Liver (tissue), 3 donors: ENCODE data around the gene HSD17B12.

ENCODE experiments used
- FOXA2 ChIP-seq: IDR thresholded peaks from 2 replicates; pipeline ENCODE4 v1.6.1; 2016; ENCODE audit warnings: antibody characterized with exemption
- GABPA ChIP-seq, 2 donors: IDR thresholded peaks in 1 of 2; conservative IDR thresholded peaks in 1 of 2; 2 replicates each; pipeline ENCODE4 v1.6.1; 2016; ENCODE audit warnings: antibody characterized with exemption in 2 of 2, mild to moderate bottlenecking in 1 of 2, moderate library complexity in 1 of 2
- RXRA ChIP-seq, 2 donors: IDR thresholded peaks; 2 replicates each; pipeline ENCODE4 v1.6.1; 2017 to 2018; ENCODE audit warnings: antibody characterized with exemption in 2 of 2, mild to moderate bottlenecking in 1 of 2
- TAF1 ChIP-seq: conservative IDR thresholded peaks from 2 replicates; pipeline ENCODE4 v1.6.1; 2016; ENCODE audit warnings: antibody characterized with exemption, mild to moderate bottlenecking
- YY1 ChIP-seq: IDR thresholded peaks from 2 replicates; pipeline ENCODE4 v1.6.1; 2016; ENCODE audit warnings: antibody characterized with exemption, mild to moderate bottlenecking
- TF ChIP-seq, protein P1 (sequence below): fragments of 150-350 bp; IDR thresholded peaks from 2 replicates; pipeline ENCODE4 v1.5.1; 2017; ENCODE audit warnings: improper control_type of control experiment, low read depth, low read length; ENCODE audit not compliant: missing input control
- donor health status: healthy.
- donor health status: healthy.

- TF ChIP-seq, protein P1, sequence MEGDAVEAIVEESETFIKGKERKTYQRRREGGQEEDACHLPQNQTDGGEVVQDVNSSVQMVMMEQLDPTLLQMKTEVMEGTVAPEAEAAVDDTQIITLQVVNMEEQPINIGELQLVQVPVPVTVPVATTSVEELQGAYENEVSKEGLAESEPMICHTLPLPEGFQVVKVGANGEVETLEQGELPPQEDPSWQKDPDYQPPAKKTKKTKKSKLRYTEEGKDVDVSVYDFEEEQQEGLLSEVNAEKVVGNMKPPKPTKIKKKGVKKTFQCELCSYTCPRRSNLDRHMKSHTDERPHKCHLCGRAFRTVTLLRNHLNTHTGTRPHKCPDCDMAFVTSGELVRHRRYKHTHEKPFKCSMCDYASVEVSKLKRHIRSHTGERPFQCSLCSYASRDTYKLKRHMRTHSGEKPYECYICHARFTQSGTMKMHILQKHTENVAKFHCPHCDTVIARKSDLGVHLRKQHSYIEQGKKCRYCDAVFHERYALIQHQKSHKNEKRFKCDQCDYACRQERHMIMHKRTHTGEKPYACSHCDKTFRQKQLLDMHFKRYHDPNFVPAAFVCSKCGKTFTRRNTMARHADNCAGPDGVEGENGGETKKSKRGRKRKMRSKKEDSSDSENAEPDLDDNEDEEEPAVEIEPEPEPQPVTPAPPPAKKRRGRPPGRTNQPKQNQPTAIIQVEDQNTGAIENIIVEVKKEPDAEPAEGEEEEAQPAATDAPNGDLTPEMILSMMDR = no peak
- TF ChIP-seq YY1 (no peak), FOXA2 (no peak), GABPA (IDR thresholded peaks at IDR 0.05 in 1 of 2, conservative IDR thresholded peaks at IDR 0.05 in 1 of 2) (no peak), RXRA (IDR thresholded peaks at IDR 0.05) (no peak), TAF1 (no peak)
Measured at GRCh38 chr11:43732225-43732624, 51.7 kb downstream of the HSD17B12 start.
